GM21528 (cell line): ENCODE results near the gene ABCB8.
"Not testable (repeated sequence)": the region's sequence is repeated elsewhere in the genome, so short reads cannot be mapped to it uniquely, and the experiment has no call there.

Experiments
- ATAC-seq: cut with Tn5 transposase; IDR thresholded peaks from one replicate; pipeline ENCODE4 v1.9.1; 2021; ENCODE audit warnings: mild to moderate bottlenecking, moderate library complexity; ENCODE audit not compliant: unreplicated experiment, low FRiP score

The ABCB8 gene

DNA sequence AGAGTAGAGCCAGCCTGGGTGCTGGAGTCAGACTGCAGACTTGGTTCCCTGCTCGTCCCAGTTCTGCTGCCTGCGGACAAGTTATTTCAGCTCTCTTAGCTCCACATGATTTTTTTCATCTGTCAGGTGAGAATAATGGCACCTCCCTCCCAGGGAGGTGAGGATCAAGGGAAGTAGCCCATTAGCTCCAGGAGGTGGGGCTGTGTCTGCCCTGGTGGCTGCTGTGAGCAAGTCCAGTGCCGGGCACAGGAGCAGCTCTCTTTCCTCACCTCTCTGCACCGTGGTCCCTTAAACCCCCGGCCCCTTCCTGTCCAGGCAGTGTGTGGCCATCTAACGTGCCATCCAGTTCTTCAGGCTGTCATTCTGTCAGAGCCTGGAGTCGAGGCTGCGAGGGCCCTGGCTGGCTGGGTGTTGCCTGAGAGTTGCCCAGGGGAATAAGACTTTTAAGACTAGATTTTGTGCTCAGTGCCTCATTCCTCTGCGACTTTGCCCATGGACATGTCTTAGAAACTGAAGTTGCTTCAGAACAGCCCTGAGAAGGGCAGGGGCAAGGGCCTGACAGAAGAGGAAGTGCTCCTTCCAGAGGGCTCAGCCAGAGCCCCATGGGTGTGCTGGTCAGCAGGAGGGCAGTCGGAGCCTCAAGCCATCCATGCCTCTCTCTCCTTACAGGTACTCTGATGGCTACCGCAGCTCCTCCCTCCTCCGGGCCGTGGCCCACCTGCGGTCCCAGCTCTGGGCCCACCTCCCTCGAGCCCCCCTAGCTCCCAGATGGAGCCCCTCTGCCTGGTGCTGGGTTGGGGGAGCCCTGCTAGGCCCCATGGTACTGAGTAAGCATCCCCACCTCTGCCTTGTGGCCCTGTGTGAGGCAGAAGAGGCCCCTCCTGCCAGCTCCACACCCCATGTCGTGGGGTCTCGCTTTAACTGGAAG, 5.0 kb downstream of the ABCB8 start:
- no peak for ATAC-seq

DNA sequence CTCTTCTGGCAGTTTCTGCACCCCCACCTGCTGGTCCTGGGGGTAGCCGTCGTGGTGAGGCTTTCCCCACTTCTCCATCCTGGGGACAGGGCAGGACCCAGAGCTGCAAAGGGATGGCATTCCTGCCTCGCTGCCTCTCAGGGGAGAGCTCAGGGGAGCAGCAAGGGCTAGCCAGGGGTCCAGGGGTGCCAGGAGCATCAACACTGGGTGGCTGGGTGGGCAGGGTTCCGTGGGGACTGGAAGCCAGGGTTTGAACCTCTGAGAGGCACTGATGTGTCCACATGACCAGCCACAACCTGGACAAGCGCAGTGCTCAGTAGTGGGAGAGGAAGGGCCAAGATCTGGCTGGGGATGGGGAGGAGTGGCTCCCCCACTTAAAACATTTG, 5.6 kb downstream of the ABCB8 start:
- no peak for ATAC-seq

DNA sequence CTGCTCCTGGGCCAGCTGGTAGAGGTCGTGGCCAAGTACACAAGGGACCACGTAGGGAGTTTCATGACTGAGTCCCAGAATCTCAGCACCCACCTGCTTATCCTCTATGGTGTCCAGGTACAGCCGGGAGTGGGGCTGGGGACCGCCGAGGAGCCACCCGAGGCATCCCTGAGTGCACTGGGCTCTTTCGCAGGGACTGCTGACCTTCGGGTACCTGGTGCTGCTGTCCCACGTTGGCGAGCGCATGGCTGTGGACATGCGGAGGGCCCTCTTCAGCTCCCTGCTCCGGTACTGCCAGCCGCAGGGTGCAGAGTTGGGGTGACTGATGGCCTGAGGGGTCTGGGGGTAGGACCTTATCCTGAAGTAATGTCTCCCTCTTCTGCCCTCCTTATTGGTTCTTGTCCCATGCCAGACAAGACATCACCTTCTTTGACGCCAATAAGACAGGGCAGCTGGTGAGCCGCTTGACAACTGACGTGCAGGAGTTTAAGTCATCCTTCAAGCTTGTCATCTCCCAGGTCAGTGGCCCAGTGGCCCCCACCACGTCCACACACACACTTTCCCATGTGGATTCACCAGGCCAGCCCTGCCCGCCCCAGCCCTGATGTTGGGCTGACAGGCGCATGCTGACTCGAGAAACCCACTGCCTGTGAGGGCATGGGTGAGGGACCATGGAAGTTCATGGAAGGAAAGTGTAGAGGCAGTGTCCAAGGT, 6.2 kb downstream of the ABCB8 start:
- no peak for ATAC-seq

DNA sequence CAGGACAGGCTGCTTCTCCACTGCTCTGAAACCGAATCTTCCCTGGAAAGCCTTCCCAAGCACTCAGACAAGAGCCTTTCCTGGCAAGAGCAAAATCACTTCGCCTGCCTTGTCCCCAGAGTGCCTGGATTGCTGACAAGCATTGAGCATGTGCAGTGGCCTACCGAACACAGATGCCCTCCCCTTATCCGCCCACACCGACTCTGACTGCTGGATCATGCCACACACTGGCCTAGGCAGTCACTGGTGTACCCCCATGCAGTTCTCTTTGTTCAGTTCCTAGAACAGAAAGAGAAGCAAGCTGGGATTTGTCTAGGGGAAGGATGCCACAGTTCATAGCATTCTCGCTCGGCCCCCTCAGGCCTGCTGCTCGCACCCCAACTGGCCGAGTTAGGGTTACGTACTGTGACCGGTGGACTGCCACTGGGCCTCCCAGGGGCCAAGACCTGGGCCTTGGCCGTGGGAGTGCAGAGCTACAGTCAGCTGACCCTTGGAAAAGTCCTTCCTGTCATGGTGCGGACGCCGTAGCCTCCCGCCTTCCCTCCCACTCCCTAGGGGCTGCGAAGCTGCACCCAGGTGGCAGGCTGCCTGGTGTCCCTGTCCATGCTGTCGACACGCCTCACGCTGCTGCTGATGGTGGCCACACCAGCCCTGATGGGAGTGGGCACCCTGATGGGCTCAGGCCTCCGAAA, 6.9 kb downstream of the ABCB8 start:
- ATAC-seq: no peak

DNA sequence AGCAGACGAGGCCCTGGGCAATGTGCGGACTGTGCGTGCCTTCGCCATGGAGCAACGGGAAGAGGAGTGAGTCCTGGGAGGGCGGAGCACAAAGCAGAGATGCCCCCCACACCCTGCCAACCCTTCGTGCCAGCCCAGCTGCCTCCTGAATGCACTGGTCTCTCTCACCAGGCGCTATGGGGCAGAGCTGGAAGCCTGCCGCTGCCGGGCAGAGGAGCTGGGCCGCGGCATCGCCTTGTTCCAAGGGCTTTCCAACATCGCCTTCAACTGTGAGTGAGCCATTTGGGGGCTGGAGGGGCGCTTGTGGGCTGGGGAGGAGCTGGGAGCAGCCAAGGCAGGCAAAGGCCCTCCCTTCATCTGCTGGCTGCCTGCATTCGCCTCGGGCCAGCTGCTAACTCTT, 7.7 kb downstream of the ABCB8 start:
- no peak for ATAC-seq

DNA sequence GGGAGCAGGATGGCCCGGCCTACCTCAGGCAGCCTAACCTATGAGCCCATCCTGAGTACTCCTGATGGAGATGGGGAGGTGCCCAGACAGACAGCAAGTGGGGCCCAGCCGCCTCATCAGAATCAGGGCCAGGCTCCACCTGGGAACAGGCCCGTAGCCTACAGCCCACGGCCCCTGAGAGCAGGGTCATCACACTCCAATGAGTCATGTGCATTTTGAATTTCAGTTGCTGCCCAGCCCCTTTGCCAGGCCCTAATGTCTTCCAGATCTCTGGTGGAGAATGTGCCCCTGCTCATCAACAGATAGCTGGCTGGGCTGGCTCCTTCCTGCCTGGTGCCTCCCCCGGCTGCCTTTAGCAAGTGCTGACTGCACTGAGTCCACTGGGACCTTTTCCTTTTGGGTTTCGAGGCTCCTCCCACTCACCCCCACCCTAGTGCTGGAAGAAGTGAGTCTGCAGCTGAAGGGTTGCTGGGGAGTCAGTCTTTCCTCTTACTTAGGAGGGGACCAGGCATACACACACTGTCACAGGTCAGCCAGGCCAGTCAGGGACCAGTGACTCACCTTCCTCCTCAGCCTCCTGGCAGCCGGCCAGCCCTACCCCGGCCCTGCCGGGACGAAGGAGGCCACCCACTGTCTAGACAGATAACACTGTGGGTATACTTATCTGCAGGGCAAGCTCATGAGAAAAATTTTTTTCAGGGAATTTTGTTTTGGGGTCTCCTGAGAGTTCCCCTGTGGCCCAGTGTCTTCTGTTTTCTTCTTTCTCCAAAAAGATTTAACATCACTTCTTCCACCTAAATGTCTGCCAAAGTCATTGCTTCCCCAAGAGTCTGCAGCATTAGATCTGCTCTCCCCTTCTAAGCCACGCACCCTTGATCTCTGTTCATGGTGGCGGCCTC, 10.9 kb downstream of the ABCB8 start:
- ATAC-seq: no peak

DNA sequence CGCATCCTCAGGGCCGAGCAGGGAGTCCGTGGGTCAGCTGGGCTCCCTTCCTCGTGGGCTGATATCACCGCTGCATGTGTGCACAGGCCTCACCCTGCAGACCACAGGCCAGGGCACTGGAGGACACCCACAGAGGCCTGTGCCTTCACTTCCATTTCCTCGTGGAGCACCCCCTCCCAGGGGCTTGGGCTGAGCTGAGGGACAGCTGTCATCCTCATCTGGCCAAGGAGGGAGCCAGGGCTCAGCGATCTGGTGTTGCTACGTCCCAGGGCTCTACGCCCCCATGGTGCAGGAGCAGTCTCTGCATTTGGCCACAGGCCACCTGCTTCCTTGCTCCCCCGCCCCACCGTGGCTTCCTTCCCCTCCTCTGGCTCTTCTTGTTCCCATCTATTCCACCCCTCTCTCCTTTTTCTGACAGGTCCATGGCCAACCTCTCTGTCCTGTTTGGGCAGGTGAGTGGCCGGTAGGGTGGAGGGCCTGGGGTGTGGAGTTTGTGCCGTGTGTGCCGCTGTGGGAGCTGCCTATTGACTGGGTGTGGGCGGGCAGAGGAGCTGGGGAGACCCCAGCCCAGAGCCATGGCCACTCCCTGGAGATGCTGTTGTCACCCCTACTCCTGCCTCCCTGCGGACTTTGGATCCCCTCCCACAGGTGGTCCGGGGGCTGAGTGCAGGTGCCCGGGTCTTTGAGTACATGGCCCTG, 11.7 kb downstream of the ABCB8 start:
- ATAC-seq: no peak

DNA sequence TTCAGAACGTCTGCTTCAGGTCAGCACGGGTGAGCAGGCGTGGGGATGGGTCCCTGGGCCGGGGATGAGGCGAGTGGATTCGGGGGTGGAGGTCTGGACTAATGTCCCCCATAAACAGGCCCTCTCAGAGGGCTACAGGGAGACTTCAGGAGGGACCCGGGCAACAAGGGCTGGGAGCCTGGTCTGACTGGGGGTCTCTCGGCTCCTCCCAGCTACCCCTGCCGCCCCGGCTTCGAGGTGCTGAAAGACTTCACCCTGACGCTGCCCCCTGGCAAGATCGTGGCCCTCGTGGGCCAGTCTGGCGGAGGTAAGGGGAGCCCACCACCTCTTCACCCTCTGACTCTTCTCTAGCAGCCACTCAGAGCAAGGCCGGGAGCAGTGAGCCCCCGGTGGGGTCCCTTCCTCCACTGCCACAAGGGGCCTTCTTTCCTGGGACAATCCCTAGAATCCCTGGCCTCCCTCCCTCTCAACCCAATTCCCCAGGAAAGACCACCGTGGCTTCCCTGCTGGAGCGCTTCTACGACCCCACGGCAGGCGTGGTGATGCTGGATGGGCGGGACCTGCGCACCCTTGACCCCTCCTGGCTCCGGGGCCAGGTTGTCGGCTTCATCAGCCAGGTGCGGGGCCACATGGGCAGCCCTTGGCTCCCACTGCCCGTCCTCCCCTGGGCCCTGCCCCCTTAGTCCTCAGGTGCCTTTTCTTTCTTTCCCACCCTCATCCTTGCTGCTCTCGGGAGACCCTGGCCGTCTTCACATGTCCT, 12.5 kb downstream of the ABCB8 start:
- ATAC-seq: no peak

DNA sequence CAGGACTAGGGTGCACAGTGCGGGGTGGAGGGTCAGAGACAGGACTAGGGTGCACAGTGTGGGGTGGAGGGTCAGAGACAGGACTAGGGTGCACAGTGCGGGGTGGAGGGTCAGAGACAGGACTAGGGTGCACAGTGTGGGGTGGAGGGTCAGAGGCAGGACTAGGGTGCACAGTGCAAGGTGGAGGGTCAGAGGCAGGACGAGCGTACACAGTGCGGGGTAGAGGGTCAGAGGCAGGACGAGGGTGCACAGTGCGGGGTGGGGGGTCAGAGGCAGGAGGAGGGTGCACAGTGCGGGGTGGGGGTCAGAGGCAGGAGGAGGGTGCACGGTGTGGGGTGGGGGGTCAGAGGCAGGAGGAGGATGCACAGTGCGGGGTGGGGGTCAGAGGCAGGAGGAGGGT, 15.2 kb downstream of the ABCB8 start:
- not testable (repeated sequence) for ATAC-seq

DNA sequence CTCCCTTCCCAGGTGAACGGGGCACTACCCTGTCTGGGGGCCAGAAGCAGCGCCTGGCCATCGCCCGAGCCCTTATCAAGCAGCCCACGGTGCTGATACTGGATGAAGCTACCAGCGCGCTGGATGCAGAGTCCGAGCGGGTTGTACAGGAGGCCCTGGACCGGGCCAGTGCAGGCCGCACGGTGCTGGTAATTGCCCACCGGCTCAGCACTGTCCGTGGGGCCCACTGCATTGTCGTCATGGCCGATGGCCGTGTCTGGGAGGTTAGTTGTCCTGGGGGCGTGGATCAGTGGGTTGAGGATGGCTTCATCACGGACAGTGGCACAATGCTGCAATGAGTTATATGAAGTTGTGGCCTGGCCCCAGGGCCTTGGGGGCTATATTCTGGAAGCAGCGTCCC, 15.7 kb downstream of the ABCB8 start:
- no peak for ATAC-seq

DNA sequence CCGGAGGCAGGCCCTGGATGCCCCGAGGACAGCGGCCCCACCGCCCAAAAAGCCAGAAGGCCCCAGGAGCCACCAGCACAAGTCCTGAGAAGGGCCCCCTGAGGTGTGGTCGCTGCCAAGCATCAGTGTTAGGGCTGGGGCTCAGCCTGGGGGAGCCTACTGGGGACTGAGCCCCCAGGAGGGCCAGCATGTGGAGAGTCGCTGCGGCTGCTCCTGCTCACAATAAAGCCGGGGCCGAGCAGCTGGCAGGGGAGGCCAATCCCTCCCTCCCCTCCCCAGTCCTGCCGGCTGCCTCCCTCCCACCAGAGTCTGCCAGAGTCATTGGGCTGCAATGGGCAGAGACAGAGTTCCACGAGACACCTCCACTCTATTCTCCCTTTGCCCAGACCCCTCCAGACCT, 17.0 kb downstream of the ABCB8 start:
- ATAC-seq: no peak

DNA sequence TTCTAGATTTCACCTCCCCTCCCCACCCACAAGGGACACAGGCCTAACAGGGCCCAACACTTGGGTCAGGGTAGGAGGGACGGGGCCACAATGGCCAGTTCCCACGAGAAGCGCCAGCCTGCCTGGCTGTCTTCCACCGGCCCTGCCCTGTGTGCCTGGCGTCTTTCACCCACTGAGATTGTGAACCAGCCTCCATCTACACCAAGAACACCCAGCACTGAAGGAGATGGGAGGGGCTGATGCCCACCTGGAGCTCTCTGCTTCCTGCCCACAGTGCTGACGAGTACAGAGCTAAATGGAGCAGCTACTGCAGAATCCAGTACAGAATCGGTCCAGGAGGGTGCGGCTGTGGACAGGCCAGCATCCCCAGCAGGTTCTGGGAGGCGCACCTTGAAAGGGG, 17.7 kb downstream of the ABCB8 start:
- no peak for ATAC-seq

DNA sequence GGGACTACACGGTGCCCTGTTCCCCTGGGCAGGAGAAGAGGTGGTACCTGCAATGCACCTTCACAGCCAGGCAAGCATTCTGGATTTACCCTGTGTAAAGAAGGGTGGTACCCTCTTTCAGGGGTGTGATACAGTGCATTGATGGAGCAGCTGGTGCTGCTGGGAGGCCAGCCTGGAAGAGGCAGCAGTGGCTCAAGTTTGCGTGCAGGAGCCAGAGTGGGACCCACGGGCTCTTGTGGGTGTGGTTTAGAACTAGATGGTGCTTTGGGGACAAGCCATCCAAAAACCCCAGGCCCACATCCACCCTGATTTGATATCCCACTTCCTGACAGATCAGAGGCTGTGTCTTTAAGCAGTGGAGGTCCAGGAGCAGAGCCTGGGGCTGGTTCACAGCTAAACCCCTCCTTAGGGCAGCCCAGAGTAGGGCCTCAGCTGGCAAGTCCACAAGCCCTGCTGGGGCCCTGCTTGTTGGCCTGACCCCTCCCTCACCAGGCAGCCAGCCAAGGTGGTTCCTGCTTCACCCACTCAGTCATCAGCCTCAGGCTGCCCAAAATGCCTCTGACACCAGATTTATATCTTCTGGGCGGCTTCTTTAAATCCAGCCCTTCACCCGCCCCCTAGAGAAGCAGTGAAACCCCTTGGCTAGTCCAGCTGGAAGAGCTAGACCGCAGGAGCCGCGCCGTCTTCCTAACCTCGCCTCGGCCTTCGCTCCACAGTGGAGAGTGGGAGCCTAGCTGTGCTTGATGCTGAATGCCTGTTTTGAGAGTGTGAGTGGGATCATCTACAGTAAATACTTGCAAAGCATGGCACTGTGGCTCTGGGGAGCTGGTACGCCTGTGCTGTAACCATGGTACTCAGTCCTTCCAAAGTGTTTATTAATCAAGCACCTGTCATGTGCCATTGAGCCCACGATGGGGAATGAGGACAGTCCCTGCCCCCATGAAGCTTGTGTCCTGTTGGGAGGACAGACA, 18.6 kb downstream of the ABCB8 start:
- ATAC-seq: no peak

DNA sequence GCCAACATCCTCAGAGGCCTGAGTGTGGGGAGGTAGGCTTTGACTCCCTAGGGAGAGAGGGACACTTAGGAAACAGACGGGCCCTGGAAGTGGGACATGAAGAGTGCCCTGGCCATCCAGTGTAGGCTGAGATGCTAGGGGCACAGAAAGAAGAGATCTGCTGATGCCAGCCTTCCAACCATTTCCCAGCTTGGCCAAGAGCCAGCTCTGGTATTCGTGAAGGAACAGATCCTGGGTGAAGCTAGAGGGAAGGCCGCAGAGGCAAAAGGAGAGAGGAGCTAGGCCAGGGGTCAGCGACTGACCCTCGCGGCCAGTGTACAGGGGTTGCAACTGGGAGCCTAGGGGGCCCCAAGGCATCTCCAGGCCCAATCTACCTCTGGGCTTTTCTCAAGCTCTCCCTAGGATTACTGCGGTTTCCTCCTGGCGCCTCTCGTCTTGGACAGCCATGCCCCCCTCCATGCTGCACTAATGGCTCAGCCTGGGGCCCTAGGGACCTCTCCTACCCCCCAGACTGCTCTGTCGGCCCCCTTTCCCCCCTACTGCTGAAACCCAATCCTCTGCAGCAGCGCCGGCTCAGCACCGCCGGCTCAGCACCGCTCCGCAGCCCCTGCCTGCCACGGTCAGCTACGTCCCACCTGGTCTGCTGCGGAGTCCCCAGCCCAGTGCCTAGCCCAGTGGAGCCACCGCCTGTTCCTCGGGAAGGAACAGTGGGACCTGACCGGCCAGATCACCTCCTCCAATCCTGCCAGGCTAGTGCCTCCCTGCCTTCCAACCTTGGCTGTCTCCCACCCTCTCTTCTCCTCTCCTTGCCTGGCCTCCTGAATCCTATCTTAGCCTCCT, 19.9 kb downstream of the ABCB8 start, which contains the start of gene ASIC3:
ASIC3 (plus strand) TSS at position 556 of the 840 bp plus-strand sequence. CDS start 355 bp downstream, outside the sequence.
- no peak for ATAC-seq

DNA sequence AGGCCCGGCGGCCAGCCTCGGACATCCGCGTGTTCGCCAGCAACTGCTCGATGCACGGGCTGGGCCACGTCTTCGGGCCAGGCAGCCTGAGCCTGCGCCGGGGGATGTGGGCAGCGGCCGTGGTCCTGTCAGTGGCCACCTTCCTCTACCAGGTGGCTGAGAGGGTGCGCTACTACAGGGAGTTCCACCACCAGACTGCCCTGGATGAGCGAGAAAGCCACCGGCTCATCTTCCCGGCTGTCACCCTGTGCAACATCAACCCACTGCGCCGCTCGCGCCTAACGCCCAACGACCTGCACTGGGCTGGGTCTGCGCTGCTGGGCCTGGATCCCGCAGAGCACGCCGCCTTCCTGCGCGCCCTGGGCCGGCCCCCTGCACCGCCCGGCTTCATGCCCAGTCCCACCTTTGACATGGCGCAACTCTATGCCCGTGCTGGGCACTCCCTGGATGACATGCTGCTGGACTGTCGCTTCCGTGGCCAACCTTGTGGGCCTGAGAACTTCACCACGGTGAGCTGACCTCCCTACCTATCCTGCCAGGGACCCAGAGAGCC, 20.7 kb downstream of the ABCB8 start:
- ATAC-seq: no peak

DNA sequence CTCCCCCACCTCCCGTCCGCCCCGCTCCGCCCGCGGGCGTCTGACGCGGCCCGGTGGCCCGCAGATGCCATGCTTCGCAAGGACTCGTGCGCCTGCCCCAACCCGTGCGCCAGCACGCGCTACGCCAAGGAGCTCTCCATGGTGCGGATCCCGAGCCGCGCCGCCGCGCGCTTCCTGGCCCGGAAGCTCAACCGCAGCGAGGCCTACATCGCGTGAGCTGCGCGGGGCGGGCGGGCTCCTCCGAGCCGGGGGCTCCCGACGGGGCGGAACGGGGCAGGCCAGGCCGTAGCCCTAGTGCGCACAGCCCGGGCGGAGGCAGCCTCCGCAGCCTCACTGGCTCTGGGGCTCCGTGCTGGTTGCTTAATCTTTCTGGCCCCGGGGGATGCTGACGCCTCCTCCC, 22.9 kb downstream of the ABCB8 start:
- no peak for ATAC-seq

DNA sequence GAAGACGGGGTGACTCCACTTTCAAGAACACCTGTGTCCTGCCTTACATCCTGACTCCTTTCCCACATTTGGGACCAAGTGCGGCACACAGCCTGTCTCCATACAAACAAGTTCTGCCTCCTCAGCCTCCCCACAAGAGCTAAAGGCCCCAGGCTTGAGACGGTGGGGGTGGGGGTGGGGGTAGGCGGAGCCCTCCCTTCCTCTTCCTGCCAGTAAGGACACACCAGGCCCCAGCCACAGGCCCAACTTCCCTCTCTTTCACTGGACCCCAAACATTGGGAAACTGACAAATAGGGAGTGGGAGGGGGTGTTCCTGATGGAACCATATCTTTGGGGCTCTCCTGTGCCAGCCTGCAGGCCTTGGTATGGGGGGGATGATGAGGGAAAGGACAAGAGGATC, 24.8 kb downstream of the ABCB8 start:
- no peak for ATAC-seq
